ENCODE results near the gene CAAP1.
"Not testable (repeated sequence)": the region's sequence is repeated elsewhere in the genome, so short reads cannot be mapped to it uniquely, and the experiment has no call there.

The CAAP1 gene

DNA sequence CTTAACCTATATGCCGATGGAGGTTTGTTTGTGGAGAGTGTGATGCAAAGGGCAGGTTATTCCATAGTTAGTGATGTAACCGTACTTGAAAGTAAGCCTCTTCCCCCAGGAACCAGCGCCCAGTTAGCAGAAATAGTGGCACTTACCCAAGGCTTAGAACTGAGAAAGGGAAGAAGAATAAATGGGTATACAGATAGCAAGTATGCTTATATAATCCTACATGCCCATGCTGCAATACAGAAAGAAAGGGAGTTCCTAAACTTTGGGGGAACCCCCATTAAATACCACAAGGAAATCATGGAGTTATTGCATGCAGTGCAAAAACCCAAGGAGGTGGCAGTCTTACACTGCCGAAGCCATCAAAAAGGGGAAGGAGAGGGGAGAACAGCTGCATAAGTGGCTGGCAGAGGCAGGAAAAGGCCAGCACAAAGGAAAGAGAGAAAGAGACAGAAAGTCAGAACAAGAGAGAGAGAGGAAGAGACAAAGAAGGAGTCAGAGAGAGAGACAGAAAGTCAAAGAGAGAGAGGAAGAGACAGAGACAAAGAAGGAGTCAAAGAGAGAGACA lies 64.1 kb downstream of the CAAP1 start:
- not testable (repeated sequence) for DNase-seq

DNA sequence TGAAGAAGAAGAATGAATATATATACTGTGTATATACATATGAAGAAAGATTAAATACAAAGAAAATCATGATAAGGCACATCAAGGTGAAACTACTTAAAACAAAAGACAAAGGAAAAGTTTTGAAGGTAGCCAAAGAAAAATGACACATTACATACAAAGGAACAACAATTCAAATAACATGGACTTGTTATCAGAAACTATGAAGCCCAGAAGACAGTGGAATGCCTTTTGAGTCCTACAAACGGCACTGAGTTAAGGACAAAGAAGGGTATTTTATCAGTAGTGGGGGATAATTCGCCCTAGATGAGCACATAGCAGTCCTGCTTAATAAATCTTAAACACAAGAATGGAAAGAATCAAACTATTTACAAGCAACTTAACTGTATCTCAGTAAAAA lies 77.8 kb downstream of the CAAP1 start:
- no peak for DNase-seq

DNA sequence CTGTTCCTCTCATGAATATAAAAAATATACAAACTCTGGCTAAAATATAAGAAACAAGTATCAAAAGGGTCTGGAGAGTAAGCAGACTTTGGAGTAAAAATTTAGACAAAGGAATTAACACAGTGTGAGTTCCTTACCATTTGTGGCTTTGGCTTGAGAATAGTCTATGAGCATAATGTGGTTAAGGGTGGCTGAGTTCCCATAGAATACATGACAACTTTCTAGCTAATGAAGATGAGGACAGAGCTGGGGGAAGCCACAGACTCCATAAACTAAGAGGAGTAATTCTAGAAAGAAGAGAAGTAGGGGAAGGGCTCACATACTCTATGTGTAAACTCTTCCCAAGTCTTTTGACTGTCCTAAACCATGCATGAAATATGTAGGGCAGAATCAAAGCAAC lies 79.4 kb downstream of the CAAP1 start:
- no peak for DNase-seq

DNA sequence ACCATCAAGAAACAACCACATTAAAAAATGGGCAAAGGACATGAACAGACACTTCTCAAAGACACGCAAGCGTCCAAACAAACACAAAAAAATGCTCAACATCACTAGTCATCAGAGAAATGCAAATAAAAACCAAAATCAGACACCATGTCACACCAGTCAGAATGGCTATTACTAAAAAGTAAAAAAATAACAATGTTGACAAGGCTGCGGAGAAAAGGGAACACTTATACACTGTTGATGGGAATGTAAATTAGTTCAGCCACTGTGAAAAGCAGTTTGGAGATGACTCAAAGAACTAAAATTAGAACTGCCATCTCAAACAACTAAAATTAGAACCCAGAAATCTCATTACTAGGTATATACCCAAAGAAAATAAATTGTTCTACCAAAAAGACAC lies 80.4 kb downstream of the CAAP1 start:
- no peak for DNase-seq

DNA sequence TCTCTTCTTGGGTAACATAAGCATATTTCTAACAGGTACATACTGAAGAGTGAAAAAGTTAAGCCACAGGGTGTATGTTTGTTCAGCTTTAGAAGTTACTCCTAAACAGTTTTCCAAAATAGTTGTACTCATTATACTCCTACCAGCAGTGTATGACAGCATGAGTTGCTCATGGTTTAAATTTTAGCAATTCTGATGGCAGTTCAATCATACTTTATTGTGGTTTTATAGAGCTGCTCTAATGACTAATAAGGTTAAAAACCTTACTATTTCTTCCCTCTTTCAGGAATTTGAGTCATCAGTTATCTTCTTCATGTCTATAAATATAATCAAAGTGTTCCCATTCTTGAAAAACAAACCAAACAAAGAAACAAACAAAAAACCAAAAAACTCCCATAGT lies 81.5 kb downstream of the CAAP1 start:
- DNase-seq: no peak

DNA sequence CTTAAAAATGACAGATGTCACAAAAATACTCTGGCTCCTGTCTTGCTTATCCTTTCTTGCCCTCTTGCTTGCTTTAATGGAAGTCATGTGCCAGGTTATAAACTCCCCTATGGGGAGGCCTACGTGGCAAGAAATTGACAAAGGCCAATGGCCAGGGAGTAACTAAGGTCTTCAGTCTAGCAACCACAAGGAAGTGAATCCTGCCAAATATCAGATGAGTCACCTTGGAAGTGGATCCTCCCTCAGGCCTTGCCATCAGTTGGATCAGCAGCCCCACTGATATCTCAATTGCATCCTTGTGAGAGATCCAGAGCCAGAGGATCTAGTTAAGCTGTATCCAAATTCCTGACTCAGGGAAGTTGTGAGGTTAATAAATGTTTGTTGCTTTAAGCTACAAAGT lies 82.8 kb downstream of the CAAP1 start:
- DNase-seq: no peak

DNA sequence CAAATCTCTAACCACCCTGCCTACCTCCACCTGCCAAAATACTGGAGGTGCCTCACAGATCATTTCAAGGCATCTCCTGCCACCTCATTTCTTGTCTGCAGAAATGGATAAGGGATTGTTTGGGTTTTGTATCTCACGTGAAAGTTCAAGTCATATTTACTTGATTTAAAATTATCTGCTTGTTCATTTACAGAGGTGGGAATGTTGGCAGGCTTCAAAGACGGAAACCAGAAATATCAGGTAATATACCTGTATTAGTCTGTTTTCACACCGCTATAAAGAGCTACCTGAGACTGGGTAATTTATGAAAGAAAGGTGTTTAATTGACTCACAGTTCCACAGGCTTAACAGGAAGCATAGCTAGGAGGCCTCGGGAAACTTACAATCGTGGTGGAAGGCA lies 85.4 kb downstream of the CAAP1 start:
- no peak for DNase-seq

DNA sequence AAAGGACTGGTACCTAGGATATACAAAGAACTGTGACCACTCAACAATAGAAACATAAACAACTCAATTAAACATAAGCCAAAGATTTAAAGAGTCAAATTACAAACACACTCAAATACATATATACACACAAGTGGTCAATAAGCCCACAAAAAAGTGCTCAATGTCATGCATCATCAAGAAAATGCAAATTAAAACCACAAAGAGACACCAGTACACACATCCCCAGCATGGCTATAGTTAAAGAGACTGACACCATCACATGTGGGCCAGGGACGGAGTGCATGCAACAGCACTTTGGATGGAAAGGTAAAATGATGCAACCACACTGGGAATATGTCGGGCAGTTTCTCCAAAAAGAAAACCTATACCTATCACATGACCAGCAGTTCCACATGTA lies 89.7 kb downstream of the CAAP1 start:
- DNase-seq: no peak

DNA sequence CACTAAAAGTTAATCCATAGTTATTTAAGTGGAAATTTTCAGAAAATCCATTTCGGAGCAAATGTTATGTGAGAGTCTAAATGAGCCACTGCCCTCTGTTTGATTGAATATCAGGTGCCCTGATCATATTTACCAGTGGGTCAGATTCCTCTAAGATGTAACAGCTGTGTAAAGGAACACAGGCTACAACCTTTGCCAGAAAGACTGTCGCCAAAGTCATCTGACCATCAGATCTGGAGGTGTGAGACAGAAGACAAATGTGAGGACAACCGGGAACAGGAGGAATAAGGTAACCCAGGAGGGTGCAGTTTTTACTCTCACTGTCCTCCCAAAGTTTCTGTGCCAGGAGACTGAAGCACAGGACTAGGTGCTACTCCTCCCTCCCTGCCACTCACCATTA lies 90.8 kb downstream of the CAAP1 start:
- no peak for DNase-seq

DNA sequence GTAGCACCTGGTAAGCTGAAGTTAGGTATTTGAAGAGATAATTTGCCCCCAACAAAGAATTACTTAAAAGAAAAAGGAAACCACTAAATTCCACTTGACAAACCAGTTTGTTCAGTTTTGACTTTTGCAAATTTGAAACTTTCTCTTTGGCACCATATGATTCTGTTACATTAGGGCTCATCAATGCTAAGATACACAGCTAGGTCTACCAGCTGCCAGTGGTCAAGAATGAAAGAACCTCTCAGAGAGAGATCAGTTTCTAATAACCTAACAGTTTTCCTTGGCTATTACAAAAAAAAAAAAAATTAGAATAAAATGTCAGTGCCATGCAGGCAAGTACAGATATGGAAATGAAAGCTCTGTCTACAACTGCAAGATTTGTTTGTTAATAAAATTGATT lies 92.3 kb downstream of the CAAP1 start:
- no peak for DNase-seq

DNA sequence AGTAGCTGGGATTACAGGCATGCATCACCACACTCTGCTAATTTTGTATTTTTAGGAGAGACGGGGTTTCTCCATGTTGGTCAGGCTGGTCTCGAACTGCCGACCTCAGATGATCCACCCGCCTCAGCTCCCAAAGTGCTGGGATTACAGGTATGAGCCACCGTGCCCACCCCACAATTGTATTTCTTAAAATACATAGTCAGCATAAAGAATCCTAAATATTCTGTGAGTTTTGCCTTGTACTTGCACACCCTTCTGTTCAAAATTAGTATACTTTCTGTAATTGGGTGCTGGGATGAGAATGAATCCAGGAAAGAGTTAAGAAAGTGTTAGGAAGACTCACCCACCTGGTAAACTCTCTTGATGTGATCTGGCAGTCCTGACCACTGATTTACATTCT lies 101.3 kb downstream of the CAAP1 start:
- no peak for DNase-seq
